ENCODE measurements around the gene SEPTIN3. TPM values are rescaled to one million over a fixed set of nuclear protein-coding genes. Genes with fewer than 3 reads are reported as not detected.

SEPTIN3 gene
- total RNA-seq, 1 donor from 2014 or later, result 75.0 TPM

DNA sequence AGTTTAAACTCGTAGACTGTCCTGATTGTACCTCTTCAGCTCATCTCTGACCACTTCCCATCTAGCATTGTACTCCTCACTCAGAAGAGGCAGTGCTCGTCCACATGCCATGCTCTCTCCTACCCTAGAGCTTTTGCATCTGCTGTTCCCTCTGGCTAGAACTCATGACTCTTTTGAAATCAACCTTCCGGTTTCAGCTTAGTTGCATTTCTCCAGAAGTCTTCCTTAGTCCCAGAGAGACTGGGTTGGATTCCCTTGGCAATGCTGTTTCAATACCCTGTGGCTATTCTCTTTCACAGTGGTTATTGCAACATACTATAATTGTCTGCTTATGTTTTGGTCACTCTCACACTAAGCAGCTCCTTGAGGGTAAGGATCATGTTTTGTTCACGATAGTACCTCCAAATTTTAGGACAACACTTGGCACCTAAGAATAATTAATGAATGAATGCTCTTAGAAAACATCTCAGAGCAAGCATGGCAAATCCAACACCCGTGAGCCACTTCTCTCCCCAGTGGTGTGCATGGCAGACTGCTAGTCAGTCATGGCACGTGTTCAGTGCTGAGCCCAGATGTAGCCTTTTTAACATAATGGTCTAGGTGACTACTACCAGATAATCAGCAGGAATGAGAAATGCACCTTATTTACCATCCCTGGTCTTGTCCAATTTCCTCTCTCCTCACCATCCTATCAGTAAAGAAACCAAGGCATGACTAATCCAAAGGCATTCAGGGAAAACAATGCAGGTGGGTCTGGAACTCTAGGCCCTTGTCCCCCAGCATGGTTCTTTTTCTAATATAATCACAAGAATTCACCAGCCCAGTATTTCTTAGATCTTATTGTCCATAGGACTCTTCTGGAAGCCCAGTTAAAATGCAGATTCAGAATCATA is 14.5 kb downstream of the SEPTIN3 start:
- Mint-ChIP-seq H3K27me3 (ENCODE audit: low read depth) (peaks cover 4% of the 10 kb centered on the region), H3K9me3 (no peaks in the 10 kb centered on the region), H3K4me1 (peaks cover 8% of the 10 kb centered on the region), H3K27ac (ENCODE audit: unreplicated experiment) (no peak overlapping the region), H3K4me3 (no peak overlapping the region), H3K36me3 (ENCODE audit: low read depth) (peaks cover 15% of the 10 kb centered on the region)
- DNase-seq (ENCODE audit: low read depth, low spot score), result no peak
- TF ChIP-seq, protein P1, sequence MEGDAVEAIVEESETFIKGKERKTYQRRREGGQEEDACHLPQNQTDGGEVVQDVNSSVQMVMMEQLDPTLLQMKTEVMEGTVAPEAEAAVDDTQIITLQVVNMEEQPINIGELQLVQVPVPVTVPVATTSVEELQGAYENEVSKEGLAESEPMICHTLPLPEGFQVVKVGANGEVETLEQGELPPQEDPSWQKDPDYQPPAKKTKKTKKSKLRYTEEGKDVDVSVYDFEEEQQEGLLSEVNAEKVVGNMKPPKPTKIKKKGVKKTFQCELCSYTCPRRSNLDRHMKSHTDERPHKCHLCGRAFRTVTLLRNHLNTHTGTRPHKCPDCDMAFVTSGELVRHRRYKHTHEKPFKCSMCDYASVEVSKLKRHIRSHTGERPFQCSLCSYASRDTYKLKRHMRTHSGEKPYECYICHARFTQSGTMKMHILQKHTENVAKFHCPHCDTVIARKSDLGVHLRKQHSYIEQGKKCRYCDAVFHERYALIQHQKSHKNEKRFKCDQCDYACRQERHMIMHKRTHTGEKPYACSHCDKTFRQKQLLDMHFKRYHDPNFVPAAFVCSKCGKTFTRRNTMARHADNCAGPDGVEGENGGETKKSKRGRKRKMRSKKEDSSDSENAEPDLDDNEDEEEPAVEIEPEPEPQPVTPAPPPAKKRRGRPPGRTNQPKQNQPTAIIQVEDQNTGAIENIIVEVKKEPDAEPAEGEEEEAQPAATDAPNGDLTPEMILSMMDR (conservative IDR thresholded peaks at IDR 0.05), result no peak

- DNase-seq (ENCODE audit: low read depth, low spot score), result no peak
- no peak overlapping the region for H3K4me3 Mint-ChIP-seq
- H3K36me3 Mint-ChIP-seq (ENCODE audit: low read depth), result peaks cover 15% of the 10 kb centered on the region
- H3K27ac Mint-ChIP-seq (ENCODE audit: unreplicated experiment), result peak overlapping the region; percentile 19
- H3K27me3 Mint-ChIP-seq (ENCODE audit: low read depth), result no peaks in the 10 kb centered on the region
- no peaks in the 10 kb centered on the region for H3K9me3 Mint-ChIP-seq
- H3K4me1 Mint-ChIP-seq, result no peaks in the 10 kb centered on the region
- TF ChIP-seq, protein P1 (conservative IDR thresholded peaks at IDR 0.05), result no peak
Observed at GRCh38 chr22:41987276-41987675, 18.0 kb downstream of the SEPTIN3 start.

DNA sequence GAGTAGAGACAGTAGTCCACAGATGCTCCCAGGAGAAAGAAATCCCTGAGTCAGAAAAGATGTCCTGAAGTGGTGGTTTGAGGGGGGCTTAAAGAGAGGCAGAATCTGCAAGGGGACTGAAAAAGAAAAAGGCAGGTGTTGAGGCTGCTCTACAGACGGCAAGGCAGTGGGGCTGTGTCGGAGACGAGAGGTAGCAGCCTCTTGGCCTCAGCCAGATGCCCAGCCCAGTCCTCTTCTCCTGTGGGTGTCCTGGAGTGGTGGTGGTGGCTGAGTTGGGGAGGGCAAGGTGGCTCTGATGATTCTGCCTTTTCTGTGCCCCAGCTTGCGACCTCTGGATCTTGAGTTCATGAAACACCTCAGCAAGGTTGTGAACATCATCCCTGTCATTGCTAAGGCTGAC is 20.0 kb downstream of the SEPTIN3 start:
- no peaks in the 10 kb centered on the region for H3K27me3 Mint-ChIP-seq (ENCODE audit: low read depth)
- no peaks in the 10 kb centered on the region for H3K4me1 Mint-ChIP-seq
- no peak overlapping the region for H3K4me3 Mint-ChIP-seq
- DNase-seq (ENCODE audit: low read depth, low spot score), result no peak
- no peak overlapping the region for H3K27ac Mint-ChIP-seq (ENCODE audit: unreplicated experiment)
- peaks cover 12% of the 10 kb centered on the region for H3K36me3 Mint-ChIP-seq (ENCODE audit: low read depth)
- TF ChIP-seq, protein P1 (conservative IDR thresholded peaks at IDR 0.05), result no peak
- no peaks in the 10 kb centered on the region for H3K9me3 Mint-ChIP-seq

GRCh38 chr22:41991111-41991510 is 21.9 kb downstream of the SEPTIN3 start:
- Mint-ChIP-seq H3K27ac (ENCODE audit: unreplicated experiment) (no peak overlapping the region), H3K4me1 (no peaks in the 10 kb centered on the region), H3K4me3 (no peak overlapping the region), H3K27me3 (ENCODE audit: low read depth) (no peaks in the 10 kb centered on the region), H3K9me3 (no peaks in the 10 kb centered on the region), H3K36me3 (ENCODE audit: low read depth) (peaks cover 14% of the 10 kb centered on the region)
- TF ChIP-seq, protein P1 (conservative IDR thresholded peaks at IDR 0.05), result no peak
- DNase-seq (ENCODE audit: low read depth, low spot score), result no peak

GRCh38 chr22:41992496-41992895 is 23.3 kb downstream of the SEPTIN3 start:
- no peak for DNase-seq (ENCODE audit: low read depth, low spot score)
- Mint-ChIP-seq H3K36me3 (ENCODE audit: low read depth) (peaks cover 18% of the 10 kb centered on the region), H3K27ac (ENCODE audit: unreplicated experiment) (no peak overlapping the region), H3K27me3 (ENCODE audit: low read depth) (no peaks in the 10 kb centered on the region), H3K4me1 (no peaks in the 10 kb centered on the region), H3K9me3 (no peaks in the 10 kb centered on the region), H3K4me3 (no peak overlapping the region)
- TF ChIP-seq, protein P1 (conservative IDR thresholded peaks at IDR 0.05), result no peak
